HepG2 (cell line): ENCODE data around the gene INHBB. TPM values are rescaled to one million over a fixed set of nuclear protein-coding genes. Genes with fewer than 3 reads are reported as not detected.

Source experiments
- ATAC-seq: fragments of 200-7000 bp; cut with Tn5 transposase; 3 replicates; pipeline ENCODE4 v1.9.1; 2020; ENCODE audit warnings: mild to moderate bottlenecking, moderate library complexity
- BruUV-seq: library from RNA; stranded (reverse); fragments of 400-500 nt; replicated peaks from 2 replicates; lab custom pipeline; 2021; lab: Mats Ljungman, UMichigan
- CTCF ChIA-PET: fragments of 300-600 bp; formaldehyde crosslinking; extraction: SDS; loops from one replicate; lab custom pipeline; 2021; ENCODE audit warnings: low total read pairs, inconsistent platforms, low intra/inter-chr PET ratio; lab: Yijun Ruan, JAX
- POLR2A ChIA-PET: fragments of 350-600 bp; sonication (Branson Sonifier 250); formaldehyde crosslinking; loops from one replicate; lab custom pipeline; 2020; ENCODE audit warnings: antibody characterized with exemption, inconsistent platforms; lab: Yijun Ruan, JAX
- DNase-seq: peaks from one replicate; pipeline ENCODE4 v3.0.0-alpha.2; 2015; ENCODE audit warnings: low spot score
- FAIRE-seq: peaks from 3 replicates; lab custom pipeline; 2011; peaks lifted over from hg19 to GRCh38; lab: Jason Lieb, UNC
- H2AFZ ChIP-seq: one replicate; pipeline ENCODE4 v1.6.1; 2011; ENCODE audit warnings: low read length, inconsistent platforms
- H3K27ac ChIP-seq: fragments of 300-600 bp; 3 replicates; pipeline ENCODE4 v1.8.0; 2011; ENCODE audit warnings: mixed run types, mild to moderate bottlenecking, mixed read lengths, low read length, inconsistent platforms; ENCODE audit not compliant: insufficient read depth; ENCODE audit errors: extremely low read length
- H3K27me3 ChIP-seq, 2 experiments: fragments of 200-600 bp in 1 of 2; 2 replicates in 1 of 2; 3 replicates in 1 of 2; pipeline versions ENCODE4 v1.6.0 to v1.8.0; 2011; ENCODE audit warnings: low read length in 2 of 2, mild to moderate bottlenecking in 2 of 2, moderate library complexity in 2 of 2, inconsistent platforms in 1 of 2; ENCODE audit not compliant: insufficient read depth in 2 of 2, control insufficient read depth in 1 of 2
- H3K36me3 ChIP-seq, 2 experiments: fragments of 200-600 bp in 1 of 2; replicated peaks in 1 of 2; 2 replicates in 1 of 2; 3 replicates in 1 of 2; pipeline versions ENCODE4 v1.5.1 to v1.8.0; 2011; ENCODE audit warnings: low read length in 2 of 2, inconsistent platforms in 1 of 2; ENCODE audit not compliant: insufficient read depth in 2 of 2, control insufficient read depth in 1 of 2
- H3K4me1 ChIP-seq: 2 replicates; pipeline ENCODE4 v1.5.1; 2012; ENCODE audit warnings: low read length, inconsistent platforms; ENCODE audit not compliant: insufficient read depth
- H3K4me2 ChIP-seq: 2 replicates; pipeline ENCODE4 v1.6.0; 2011; ENCODE audit warnings: low read depth, low read length, inconsistent platforms
- H3K4me3 ChIP-seq, 3 experiments: fragments of 200-600 bp in 1 of 3; sonication (generic), shearing (Covaris generic) in 1 of 3; replicated peaks in 1 of 3; 2 replicates each; pipeline ENCODE4 v1.5.1; 2011 to 2016; ENCODE audit warnings: low read length in 3 of 3, inconsistent platforms in 2 of 3, low read depth in 2 of 3, mild to moderate bottlenecking in 2 of 3, control low read depth in 1 of 3, mixed read lengths in 1 of 3; ENCODE audit not compliant: insufficient read depth in 1 of 3
- H3K79me2 ChIP-seq: one replicate; pipeline ENCODE4 v1.6.1; 2011; ENCODE audit warnings: low read length, inconsistent platforms; ENCODE audit not compliant: insufficient read depth
- H3K9ac ChIP-seq: 2 replicates; pipeline ENCODE4 v1.6.0; 2011; ENCODE audit warnings: mild to moderate bottlenecking, low read depth, low read length, inconsistent platforms; ENCODE audit not compliant: insufficient read depth
- H3K9me3 ChIP-seq: 2 replicates; pipeline ENCODE4 v1.5.1; 2012; ENCODE audit warnings: mild to moderate bottlenecking, low read length
- H4K20me1 ChIP-seq: 2 replicates; pipeline ENCODE4 v1.6.0; 2011; ENCODE audit warnings: inconsistent platforms, mild to moderate bottlenecking, low read length, moderate library complexity; ENCODE audit not compliant: insufficient read depth
- DMAP1 ChIP-seq: IDR thresholded peaks from 2 replicates; pipeline ENCODE4 v1.6.1; 2016
- EP300 ChIP-seq, 3 experiments: sonication (generic) in 1 of 3; formaldehyde crosslinking in 1 of 3; IDR thresholded peaks; 2 replicates each; pipeline versions ENCODE4 v1.5.1 to v1.6.1; 2011 to 2020; ENCODE audit warnings: low read depth in 2 of 3, low read length in 2 of 3, borderline replicate concordance in 1 of 3, improper control_type of control experiment in 1 of 3, mild to moderate bottlenecking in 1 of 3, missing genetic modification reagents in 1 of 3, moderate library complexity in 1 of 3
- KMT2A ChIP-seq: sonication (generic); formaldehyde crosslinking; IDR thresholded peaks from 2 replicates; pipeline ENCODE4 v1.4.0; 2020; ENCODE audit warnings: missing genetic modification reagents
- NFIB ChIP-seq: sonication (generic); formaldehyde crosslinking; IDR thresholded peaks from 2 replicates; pipeline ENCODE4 v1.9.0; 2021; ENCODE audit warnings: missing genetic modification reagents, mild to moderate bottlenecking, borderline replicate concordance
- NFKBIZ ChIP-seq: IDR thresholded peaks from 2 replicates; pipeline ENCODE4 v1.6.1; 2018; ENCODE audit warnings: missing genetic modification reagents, missing compliant biosample characterization
- NFYC ChIP-seq: IDR thresholded peaks from 2 replicates; pipeline ENCODE4 v1.6.1; 2016; ENCODE audit warnings: missing genetic modification reagents, missing compliant biosample characterization
- ZMYM3 ChIP-seq: sonication (generic); formaldehyde crosslinking; IDR thresholded peaks from 2 replicates; pipeline ENCODE4 v1.5.1; 2020; ENCODE audit warnings: mild to moderate bottlenecking, missing genetic modification reagents
- ZNF12 ChIP-seq: sonication (generic); formaldehyde crosslinking; IDR thresholded peaks from 2 replicates; pipeline ENCODE4 v1.5.0; 2020; ENCODE audit warnings: missing genetic modification reagents
- WGBS: methylation state at CpG from one replicate; pipeline ENCODE4 v1.1.6; 2017; ENCODE audit warnings: low lambda C conversion rate; 5-methylcytosine and 5-hydroxymethylcytosine counted together
- in situ Hi-C: cut with HindIII; loops from 2 replicates; pipeline ENCODE4 v1.10.0; 2017; ENCODE audit warnings: low pct_unique_long_range_greater_than_20kb; ENCODE audit not compliant: extremely low pct_ligation_motif_present
- intact Hi-C: fragments of 100-400 bp; cut with micrococcal nuclease; formaldehyde crosslinking; loops from one replicate; pipeline ENCODE4 v1.10.0; 2022; ENCODE audit not compliant: unreplicated experiment
- polyA plus RNA-seq, 8 experiments: library from polyadenylated mRNA; depleted of rRNA in 3 of 8; stranded (reverse) in 7 of 8; unstranded in 1 of 8; fragments of >200 nt; fragmentation: Illumina TruSeq in 4 of 8; extraction: Trizol in 4 of 8; gene quantifications; 2 replicates each; pipeline versions ENCODE4 v1.2.1 to v1.2.3, GENCODE V29; 2011 to 2016; ENCODE audit warnings: low read depth in 4 of 8, missing spikeins in 1 of 8, mixed read lengths in 1 of 8; ENCODE audit not compliant: insufficient read depth in 1 of 8
- total RNA-seq, 5 experiments: library from RNA; depleted of rRNA; stranded (reverse); fragments of >200 nt; fragmentation: Illumina TruSeq; extraction: Trizol; gene quantifications; 2 replicates each; pipeline ENCODE4 v1.2.3, GENCODE V29; 2016; ENCODE audit warnings: low read depth in 1 of 5
- TF ChIP-seq, protein P1 (sequence below): sonication (generic); formaldehyde crosslinking; IDR thresholded peaks from 2 replicates; pipeline ENCODE4 v1.5.0; 2020; ENCODE audit warnings: missing genetic modification reagents
- TF ChIP-seq, protein P2 (sequence below): sonication (generic); formaldehyde crosslinking; IDR thresholded peaks from 2 replicates; pipeline ENCODE4 v1.4.0; 2020; ENCODE audit warnings: missing genetic modification reagents, mild to moderate bottlenecking, borderline replicate concordance
- TF ChIP-seq, protein P3 (sequence below), 2 experiments: fragments of 450-650 bp in 1 of 2; sonication (generic) in 1 of 2; formaldehyde crosslinking; IDR thresholded peaks; 2 replicates each; pipeline versions ENCODE4 v1.5.0 to v1.8.0; 2020 to 2022; ENCODE audit warnings: mild to moderate bottlenecking in 1 of 2, missing genetic modification reagents in 1 of 2
- TF ChIP-seq, protein P4 (sequence below): IDR thresholded peaks from 2 replicates; pipeline ENCODE4 v1.6.1; 2018; ENCODE audit warnings: missing genetic modification reagents

The INHBB gene
- total and polyA plus RNA-seq, 2 of the 13 experiments (the other 11 are each of a cell fraction or from before 2014, with no cell fraction given): 0.20 to 1.7 TPM

DNA sequence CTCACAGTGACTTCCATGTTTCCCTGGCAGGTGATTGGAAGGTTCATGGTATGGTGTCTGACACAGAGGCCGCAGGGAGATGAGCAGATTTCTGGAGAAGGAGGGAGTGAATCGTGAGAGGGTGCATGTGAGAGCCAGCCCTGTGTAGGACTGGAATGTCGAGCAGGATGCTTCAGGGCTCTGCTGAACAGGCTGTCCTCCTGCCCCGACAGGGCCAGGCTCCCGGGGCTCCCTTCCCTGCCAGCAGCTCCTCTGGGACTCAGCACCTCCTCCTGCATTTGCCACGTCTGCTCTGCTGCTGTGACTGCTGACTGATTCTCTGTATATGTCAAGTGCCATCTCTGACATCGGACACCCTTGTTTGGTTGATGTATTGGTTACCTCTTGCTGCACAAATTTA, 38.5 kb upstream of the INHBB start:
- FAIRE-seq (no peak), DNase-seq (no peak), ATAC-seq (no peak)
- Histone ChIP-seq H3K36me3 (no peaks in the 10 kb centered on the region), H2AFZ (no peak overlapping the region), H4K20me1 (no peaks in the 10 kb centered on the region), H3K9me3 (no peaks in the 10 kb centered on the region), H3K27me3 (no peaks in the 10 kb centered on the region), H3K79me2 (no peaks in the 10 kb centered on the region), H3K4me1 (peaks cover 9% of the 10 kb centered on the region), H3K4me2 (no peak overlapping the region), H3K27ac (no peak overlapping the region), H3K9ac (no peak overlapping the region), H3K4me3 (no peak overlapping the region)
- ChIA-PET POLR2A (no interaction called here), CTCF (no interaction called here)
- in situ Hi-C loops: no loop called here
- 72% methylated on average over 7 of the region's 7 CpGs for WGBS
- BruUV-seq: no TSS peak
- TF ChIP-seq, protein P1, sequence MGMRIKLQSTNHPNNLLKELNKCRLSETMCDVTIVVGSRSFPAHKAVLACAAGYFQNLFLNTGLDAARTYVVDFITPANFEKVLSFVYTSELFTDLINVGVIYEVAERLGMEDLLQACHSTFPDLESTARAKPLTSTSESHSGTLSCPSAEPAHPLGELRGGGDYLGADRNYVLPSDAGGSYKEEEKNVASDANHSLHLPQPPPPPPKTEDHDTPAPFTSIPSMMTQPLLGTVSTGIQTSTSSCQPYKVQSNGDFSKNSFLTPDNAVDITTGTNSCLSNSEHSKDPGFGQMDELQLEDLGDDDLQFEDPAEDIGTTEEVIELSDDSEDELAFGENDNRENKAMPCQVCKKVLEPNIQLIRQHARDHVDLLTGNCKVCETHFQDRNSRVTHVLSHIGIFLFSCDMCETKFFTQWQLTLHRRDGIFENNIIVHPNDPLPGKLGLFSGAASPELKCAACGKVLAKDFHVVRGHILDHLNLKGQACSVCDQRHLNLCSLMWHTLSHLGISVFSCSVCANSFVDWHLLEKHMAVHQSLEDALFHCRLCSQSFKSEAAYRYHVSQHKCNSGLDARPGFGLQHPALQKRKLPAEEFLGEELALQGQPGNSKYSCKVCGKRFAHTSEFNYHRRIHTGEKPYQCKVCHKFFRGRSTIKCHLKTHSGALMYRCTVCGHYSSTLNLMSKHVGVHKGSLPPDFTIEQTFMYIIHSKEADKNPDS: no peak
- TF ChIP-seq ZMYM3: no peak
- TF ChIP-seq, protein P2, sequence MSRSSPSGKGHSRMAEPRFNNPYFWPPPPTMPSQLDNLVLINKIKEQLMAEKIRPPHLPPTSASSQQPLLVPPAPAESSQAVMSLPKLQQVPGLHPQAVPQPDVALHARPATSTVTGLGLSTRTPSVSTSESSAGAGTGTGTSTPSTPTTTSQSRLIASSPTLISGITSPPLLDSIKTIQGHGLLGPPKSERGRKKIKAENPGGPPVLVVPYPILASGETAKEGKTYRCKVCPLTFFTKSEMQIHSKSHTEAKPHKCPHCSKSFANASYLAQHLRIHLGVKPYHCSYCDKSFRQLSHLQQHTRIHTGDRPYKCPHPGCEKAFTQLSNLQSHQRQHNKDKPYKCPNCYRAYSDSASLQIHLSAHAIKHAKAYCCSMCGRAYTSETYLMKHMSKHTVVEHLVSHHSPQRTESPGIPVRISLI (CRISPR knock-in tag): no peak
- TF ChIP-seq, protein P3, sequence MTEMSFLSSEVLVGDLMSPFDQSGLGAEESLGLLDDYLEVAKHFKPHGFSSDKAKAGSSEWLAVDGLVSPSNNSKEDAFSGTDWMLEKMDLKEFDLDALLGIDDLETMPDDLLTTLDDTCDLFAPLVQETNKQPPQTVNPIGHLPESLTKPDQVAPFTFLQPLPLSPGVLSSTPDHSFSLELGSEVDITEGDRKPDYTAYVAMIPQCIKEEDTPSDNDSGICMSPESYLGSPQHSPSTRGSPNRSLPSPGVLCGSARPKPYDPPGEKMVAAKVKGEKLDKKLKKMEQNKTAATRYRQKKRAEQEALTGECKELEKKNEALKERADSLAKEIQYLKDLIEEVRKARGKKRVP (CRISPR knock-in tag; IDR thresholded peaks at IDR 0.05): no peak
- TF ChIP-seq NFIB: no peak
- TF ChIP-seq, protein P4, sequence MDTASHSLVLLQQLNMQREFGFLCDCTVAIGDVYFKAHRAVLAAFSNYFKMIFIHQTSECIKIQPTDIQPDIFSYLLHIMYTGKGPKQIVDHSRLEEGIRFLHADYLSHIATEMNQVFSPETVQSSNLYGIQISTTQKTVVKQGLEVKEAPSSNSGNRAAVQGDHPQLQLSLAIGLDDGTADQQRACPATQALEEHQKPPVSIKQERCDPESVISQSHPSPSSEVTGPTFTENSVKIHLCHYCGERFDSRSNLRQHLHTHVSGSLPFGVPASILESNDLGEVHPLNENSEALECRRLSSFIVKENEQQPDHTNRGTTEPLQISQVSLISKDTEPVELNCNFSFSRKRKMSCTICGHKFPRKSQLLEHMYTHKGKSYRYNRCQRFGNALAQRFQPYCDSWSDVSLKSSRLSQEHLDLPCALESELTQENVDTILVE (CRISPR knock-in tag): no peak
- no peak for TF ChIP-seq EP300 (IDR thresholded peaks at IDR 0.05; ENCODE audit: low read depth in 2 of 2, low read length in 2 of 2)
- no peak for TF ChIP-seq EP300 (CRISPR knock-in tag; IDR thresholded peaks at IDR 0.05; ENCODE audit: borderline replicate concordance)
- no peak for TF ChIP-seq NFKBIZ (CRISPR knock-in tag)
- no peak for TF ChIP-seq ZNF12 (CRISPR knock-in tag)
- no peak for TF ChIP-seq DMAP1 (CRISPR knock-in tag)
- no peak for TF ChIP-seq NFYC (CRISPR knock-in tag)
- no peak for TF ChIP-seq KMT2A (CRISPR knock-in tag)
- intact Hi-C loops: loop anchor here (5.0 kb wide), 1 partner anchor 75 kb away; no protein-coding TSS in a partner anchor
